ENCODE measurements around the gene WNK3. TPM values are rescaled to one million over a fixed set of nuclear protein-coding genes. Genes with fewer than 3 reads are reported as not detected.
"Not testable (repeated sequence)": the region's sequence is repeated elsewhere in the genome, so short reads cannot be mapped to it uniquely, and the experiment has no call there.

The WNK3 gene
- total and polyA plus RNA-seq, 8 donors = 0.18 to 4.0 (median 0.62) TPM; not detected in 1

- 65 to 80% (median 72%) methylated on average over 4 of the region's 4 CpGs for WGBS, 5 donors
- no peaks in the 10 kb centered on the region for H3K36me3 ChIP-seq
- intact Hi-C loops (cut with DNase I; ENCODE audit: low total_unique reads) = no loop called here
- no peak for TF ChIP-seq POLR2AphosphoS5 (IDR thresholded peaks at IDR 0.05)
- TF ChIP-seq POLR2A (IDR thresholded peaks at IDR 0.05) = no peak
- TF ChIP-seq EP300 (IDR thresholded peaks at IDR 0.05) = no peak
- TF ChIP-seq, protein P1, sequence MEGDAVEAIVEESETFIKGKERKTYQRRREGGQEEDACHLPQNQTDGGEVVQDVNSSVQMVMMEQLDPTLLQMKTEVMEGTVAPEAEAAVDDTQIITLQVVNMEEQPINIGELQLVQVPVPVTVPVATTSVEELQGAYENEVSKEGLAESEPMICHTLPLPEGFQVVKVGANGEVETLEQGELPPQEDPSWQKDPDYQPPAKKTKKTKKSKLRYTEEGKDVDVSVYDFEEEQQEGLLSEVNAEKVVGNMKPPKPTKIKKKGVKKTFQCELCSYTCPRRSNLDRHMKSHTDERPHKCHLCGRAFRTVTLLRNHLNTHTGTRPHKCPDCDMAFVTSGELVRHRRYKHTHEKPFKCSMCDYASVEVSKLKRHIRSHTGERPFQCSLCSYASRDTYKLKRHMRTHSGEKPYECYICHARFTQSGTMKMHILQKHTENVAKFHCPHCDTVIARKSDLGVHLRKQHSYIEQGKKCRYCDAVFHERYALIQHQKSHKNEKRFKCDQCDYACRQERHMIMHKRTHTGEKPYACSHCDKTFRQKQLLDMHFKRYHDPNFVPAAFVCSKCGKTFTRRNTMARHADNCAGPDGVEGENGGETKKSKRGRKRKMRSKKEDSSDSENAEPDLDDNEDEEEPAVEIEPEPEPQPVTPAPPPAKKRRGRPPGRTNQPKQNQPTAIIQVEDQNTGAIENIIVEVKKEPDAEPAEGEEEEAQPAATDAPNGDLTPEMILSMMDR (IDR thresholded peaks at IDR 0.05) = no peak
- DNase-seq = no peak
- peaks cover 0 to 10% (median 0%) of the 10 kb centered on the region in 4 donors for H3K9me3 ChIP-seq
- peak overlapping the region in 2 of 4 donors; percentile 51 to 53 for H3K4me3 ChIP-seq
- peaks cover 0 to 12% (median 4%) of the 10 kb centered on the region in 4 donors for H3K4me1 ChIP-seq
- peak overlapping the region in 1 of 5 donors; percentile 62 for H3K27ac ChIP-seq
- peaks cover 0 to 33% (median 26%) of the 10 kb centered on the region in 3 donors for H3K27me3 ChIP-seq
Measured at GRCh38 chrX:54359408-54359807, 1.6 kb upstream of the WNK3 start.

DNA sequence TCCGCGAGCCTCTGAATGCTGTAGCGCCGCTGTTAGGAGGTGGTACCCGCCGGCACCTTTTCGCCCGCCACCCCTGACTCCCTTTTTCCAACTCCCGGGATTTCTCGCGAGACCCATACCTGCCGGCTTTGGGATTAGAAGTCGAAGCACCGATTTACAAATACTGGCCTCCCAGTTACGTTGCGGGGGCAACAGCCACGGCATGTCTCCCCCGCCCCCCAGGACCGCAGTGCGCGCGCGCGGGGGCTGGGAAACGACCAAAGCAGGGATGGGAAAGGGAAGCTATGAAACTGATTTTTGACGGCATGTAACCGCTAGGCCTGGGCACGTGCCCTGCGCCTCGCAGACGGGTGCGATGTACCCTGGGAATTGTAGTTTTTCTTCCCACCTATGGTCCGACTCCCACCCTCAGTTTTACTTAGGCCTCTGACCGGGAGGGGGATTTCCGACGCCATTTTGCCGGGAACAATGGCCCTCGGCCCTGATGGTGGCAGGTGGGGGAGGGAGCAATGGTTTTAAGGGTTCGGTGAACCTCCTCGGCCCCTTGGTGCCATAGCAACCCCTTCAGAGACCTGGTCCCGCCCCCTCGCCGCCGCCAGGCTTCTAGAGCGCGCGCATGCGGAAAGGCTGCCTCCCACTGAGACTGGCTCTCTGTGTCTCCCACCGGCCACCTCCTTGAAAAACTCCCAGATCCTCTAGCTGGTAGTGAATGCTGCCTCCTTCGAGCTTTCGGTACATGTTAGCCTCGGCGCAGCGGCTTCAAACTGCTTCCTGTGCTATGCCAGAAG is 772 bp upstream of the WNK3 start:
- peak in 1 of 2 donors; percentile 89 for DNase-seq

DNA sequence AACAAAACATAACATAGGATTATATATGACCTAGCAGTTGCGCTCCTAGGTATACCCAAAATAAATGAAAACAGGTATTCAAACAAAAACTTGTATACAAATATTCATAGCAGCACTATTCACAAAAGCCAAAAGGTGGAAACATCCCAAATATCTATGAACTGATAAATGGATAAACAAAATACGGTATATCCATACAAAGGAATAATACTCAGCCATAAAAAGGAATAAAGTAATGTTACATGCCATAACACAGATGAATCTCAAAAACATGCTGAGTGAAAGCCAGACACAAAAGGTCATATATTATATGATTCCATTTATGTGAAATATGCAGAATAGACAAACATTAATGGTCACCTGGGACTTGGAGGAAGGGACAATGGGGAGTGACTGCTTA is 5.2 kb downstream of the WNK3 start:
- WGBS, 5 donors = 89 to 99% (median 93%) methylated on average over 2 of the region's 2 CpGs
- no peaks in the 10 kb centered on the region for H3K36me3 ChIP-seq
- peaks cover 0 to 10% (median 7%) of the 10 kb centered on the region in 3 donors for H3K27me3 ChIP-seq
- H3K4me1 ChIP-seq = no peaks in the 10 kb centered on the region
- TF ChIP-seq EP300 (IDR thresholded peaks at IDR 0.05) (no peak), POLR2AphosphoS5 (IDR thresholded peaks at IDR 0.05) (no peak), POLR2A (IDR thresholded peaks at IDR 0.05) (no peak)
- TF ChIP-seq, protein P1 (IDR thresholded peaks at IDR 0.05) = no peak
- H3K9me3 ChIP-seq = peaks cover 0 to 14% (median 6%) of the 10 kb centered on the region in 4 donors
- H3K27ac ChIP-seq = no peak overlapping the region
- no peak overlapping the region for H3K4me3 ChIP-seq
- intact Hi-C loops (cut with DNase I; ENCODE audit: low total_unique reads) = no loop called here
- DNase-seq = no peak

More for the DNA sequence above, 772 bp upstream of the WNK3 start:
- intact Hi-C loops (cut with DNase I; ENCODE audit: low total_unique reads) = no loop called here
- 6 to 51% (median 11%) methylated on average over 20 to 54 of the region's 54 CpGs for WGBS, 5 donors
- Histone ChIP-seq H3K4me1 (peaks cover 0 to 12% (median 4%) of the 10 kb centered on the region in 4 donors), H3K27ac (peak overlapping the region; percentile 26 to 82 (median 65)), H3K9me3 (peaks cover 0 to 10% (median 0%) of the 10 kb centered on the region in 4 donors), H3K27me3 (peaks cover 0 to 33% (median 26%) of the 10 kb centered on the region in 3 donors), H3K36me3 (no peaks in the 10 kb centered on the region), H3K4me3 (peak overlapping the region; percentile 43 to 54 (median 52))
- TF ChIP-seq POLR2A (IDR thresholded peaks at IDR 0.05) = no peak
- TF ChIP-seq POLR2AphosphoS5 (IDR thresholded peaks at IDR 0.05) = no peak
- no peak for TF ChIP-seq EP300 (IDR thresholded peaks at IDR 0.05)
- TF ChIP-seq, protein P1 (IDR thresholded peaks at IDR 0.05) = no peak

GRCh38 chrX:54337383-54337782 is 20.5 kb downstream of the WNK3 start:
- H3K27ac ChIP-seq; H3K36me3 ChIP-seq; H3K4me1 ChIP-seq; H3K27me3 ChIP-seq; H3K4me3 ChIP-seq; H3K9me3 ChIP-seq; DNase-seq; intact Hi-C loops (cut with DNase I; ENCODE audit: low total_unique reads): not testable (repeated sequence)
- 87 to 98% (median 95%) methylated on average over 10 of the region's 10 CpGs for WGBS, 5 donors

GRCh38 chrX:54325077-54325476 is 32.8 kb downstream of the WNK3 start:
- no peaks in the 10 kb centered on the region for H3K9me3 ChIP-seq
- H3K27ac ChIP-seq = no peak overlapping the region
- 30 to 46% (median 43%) methylated on average over 8 of the region's 8 CpGs for WGBS, 5 donors
- H3K4me3 ChIP-seq = no peak overlapping the region
- no peaks in the 10 kb centered on the region for H3K4me1 ChIP-seq
- no peaks in the 10 kb centered on the region for H3K36me3 ChIP-seq
- DNase-seq = peak in 1 of 2 donors; percentile 20
- no peak for TF ChIP-seq EP300 (IDR thresholded peaks at IDR 0.05)
- TF ChIP-seq POLR2A (IDR thresholded peaks at IDR 0.05) = no peak
- TF ChIP-seq, protein P1 (IDR thresholded peaks at IDR 0.05) = no peak
- no peak for TF ChIP-seq POLR2AphosphoS5 (IDR thresholded peaks at IDR 0.05)
- intact Hi-C loops (cut with DNase I; ENCODE audit: low total_unique reads) = no loop called here
- peaks cover 0 to 7% (median 0%) of the 10 kb centered on the region in 3 donors for H3K27me3 ChIP-seq
